Natural killer cell (primary cell): Measurements from ENCODE around the gene TENM4. TPM values are rescaled to one million over a fixed set of nuclear protein-coding genes. Genes with fewer than 3 reads are reported as not detected.

Experiments used
- ATAC-seq, 3 donors: fragments of 150-1000 bp in 2 of 3; fragments of 200-7000 bp in 1 of 3; cut with Tn5 transposase; 1 replicate in 1 of 3; 2 replicates in 2 of 3; pipeline ENCODE4 v1.10.0; 2021; ENCODE audit warnings: mild to moderate bottlenecking in 2 of 3, moderate library complexity in 2 of 3
- DNase-seq, 2 donors: peaks; one replicate each; pipeline versions ENCODE4 v3.0.0 to v3.0.0-alpha.2; 2013 to 2021; ENCODE audit warnings: mixed read lengths in 1 of 2
- H3K27ac ChIP-seq: one replicate; pipeline ENCODE4 v1.5.1; 2013; ENCODE audit warnings: mild to moderate bottlenecking, low read length
- H3K27me3 ChIP-seq: one replicate; pipeline ENCODE4 v1.6.1; 2013; ENCODE audit warnings: low read length; ENCODE audit not compliant: control insufficient read depth, insufficient read depth
- H3K36me3 ChIP-seq: one replicate; pipeline ENCODE4 v1.6.1; 2013; ENCODE audit warnings: low read length; ENCODE audit not compliant: control insufficient read depth, insufficient read depth
- H3K4me1 ChIP-seq: one replicate; pipeline ENCODE4 v1.6.1; 2013; ENCODE audit warnings: low read length; ENCODE audit not compliant: control insufficient read depth, insufficient read depth
- H3K4me3 ChIP-seq: one replicate; pipeline ENCODE4 v1.5.1; 2013; ENCODE audit warnings: low read length
- H3K9me3 ChIP-seq: one replicate; pipeline ENCODE4 v1.6.1; 2013; ENCODE audit warnings: low read length; ENCODE audit not compliant: control insufficient read depth, insufficient read depth
- H3K27ac Mint-ChIP-seq, 2 donors: one replicate each; pipeline ENCODE4 v1.8.0; 2022; ENCODE audit warnings: mild to moderate bottlenecking in 2 of 2, mixed read lengths in 2 of 2, moderate library complexity in 1 of 2
- H3K27me3 Mint-ChIP-seq, 2 donors: one replicate each; pipeline ENCODE4 v1.8.0; 2022; ENCODE audit warnings: low read depth in 2 of 2, mixed read lengths in 2 of 2
- H3K36me3 Mint-ChIP-seq: one replicate; pipeline ENCODE4 v1.8.0; 2022; ENCODE audit warnings: mixed read lengths
- H3K4me1 Mint-ChIP-seq, 2 donors: one replicate each; pipeline ENCODE4 v1.8.0; 2022; ENCODE audit warnings: mixed read lengths in 2 of 2
- H3K4me3 Mint-ChIP-seq: one replicate; pipeline ENCODE4 v1.8.0; 2022; ENCODE audit warnings: mild to moderate bottlenecking, moderate library complexity, mixed read lengths
- H3K9me3 Mint-ChIP-seq, 2 donors: one replicate each; pipeline ENCODE4 v1.8.0; 2022; ENCODE audit warnings: mixed read lengths in 2 of 2
- CTCF ChIP-seq: fragments of 200-600 bp; IDR thresholded peaks from one replicate; pipeline ENCODE4 v1.8.0; 2022; ENCODE audit warnings: antibody characterized with exemption
- WGBS: methylation state at CpG from one replicate; pipeline ENCODE4 v1.1.7; 2013; ENCODE audit warnings: missing lambda C conversion rate; ENCODE audit not compliant: insufficient coverage; 5-methylcytosine and 5-hydroxymethylcytosine counted together
- intact Hi-C: fragments of 100-400 bp; cut with micrococcal nuclease; formaldehyde crosslinking; loops from one replicate; pipeline ENCODE4 v1.14.2; 2022
- total RNA-seq, 4 donors: library from RNA; stranded (reverse); fragments of 120-200 nt in 1 of 4; gene quantifications; one replicate each; pipeline versions ENCODE4 v1.2.3 to v1.2.4, GENCODE V29; 2013 to 2022

TENM4 gene
- total RNA-seq, 3 donors from 2014 or later (not counting 1 experiment from before 2014, with no cell fraction given) = 0.63 to 0.75 TPM; not detected in 1

GRCh38 chr11:78958444-78958843 lies 482.4 kb downstream of the TENM4 start:
- TF ChIP-seq CTCF = no peak
- H3K4me3 ChIP-seq = no peak overlapping the region
- H3K27ac ChIP-seq = no peak overlapping the region
- 88% methylated on average over 3 of the region's 3 CpGs for WGBS
- ATAC-seq (no peak), DNase-seq (no peak)
- no peaks in the 10 kb centered on the region for H3K4me1 ChIP-seq
- Mint-ChIP-seq H3K36me3 (no peaks in the 10 kb centered on the region), H3K27ac (no peak overlapping the region), H3K4me1 (no peaks in the 10 kb centered on the region), H3K4me3 (no peak overlapping the region), H3K9me3 (no peaks in the 10 kb centered on the region), H3K27me3 (peaks cover 15 to 21% of the 10 kb centered on the region in 2 donors)
- intact Hi-C loops = no loop called here
- H3K27me3 ChIP-seq = peaks cover 4% of the 10 kb centered on the region
- H3K36me3 ChIP-seq = no peaks in the 10 kb centered on the region
- H3K9me3 ChIP-seq = no peaks in the 10 kb centered on the region

GRCh38 chr11:78957476-78958245 lies 483.2 kb downstream of the TENM4 start:
- no peaks in the 10 kb centered on the region for H3K4me1 ChIP-seq
- Mint-ChIP-seq H3K27me3 (peaks cover 15 to 20% of the 10 kb centered on the region in 2 donors), H3K36me3 (no peaks in the 10 kb centered on the region), H3K4me3 (no peak overlapping the region), H3K9me3 (no peaks in the 10 kb centered on the region), H3K27ac (no peak overlapping the region), H3K4me1 (no peaks in the 10 kb centered on the region)
- peaks cover 3% of the 10 kb centered on the region for H3K27me3 ChIP-seq
- no peak overlapping the region for H3K4me3 ChIP-seq
- no peaks in the 10 kb centered on the region for H3K9me3 ChIP-seq
- intact Hi-C loops = no loop called here
- no peaks in the 10 kb centered on the region for H3K36me3 ChIP-seq
- H3K27ac ChIP-seq = no peak overlapping the region
- ATAC-seq = no peak
- WGBS = 70% methylated on average over 4 of the region's 5 CpGs
- no peak for TF ChIP-seq CTCF
- DNase-seq = no peak

DNA sequence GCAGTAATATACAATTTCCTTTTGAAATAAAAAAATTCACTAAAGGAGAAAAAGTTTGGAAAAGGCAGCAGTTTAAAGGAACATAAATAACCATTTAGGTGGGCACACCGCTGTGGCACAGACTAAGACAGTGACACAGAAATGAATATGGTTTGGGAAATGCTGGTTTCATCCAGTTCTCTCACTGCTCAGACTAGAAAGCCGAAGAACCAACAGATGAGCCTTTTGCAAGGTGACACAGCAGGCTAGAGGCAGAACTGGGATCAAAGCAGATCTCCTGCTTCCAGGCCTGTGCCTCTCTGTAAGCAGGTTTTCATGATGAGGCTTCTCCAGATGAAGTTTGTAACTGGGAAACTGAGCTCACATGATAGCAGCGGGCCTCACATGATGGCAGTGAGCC lies 486.1 kb downstream of the TENM4 start:
- intact Hi-C loops = no loop called here
- Mint-ChIP-seq H3K4me1 (no peaks in the 10 kb centered on the region), H3K36me3 (no peaks in the 10 kb centered on the region), H3K9me3 (no peaks in the 10 kb centered on the region), H3K4me3 (no peak overlapping the region), H3K27me3 (peaks cover 6 to 18% of the 10 kb centered on the region in 2 donors), H3K27ac (no peak overlapping the region)
- DNase-seq (no peak), ATAC-seq (no peak)
- WGBS = 78% methylated on average over 3 of the region's 3 CpGs
- no peaks in the 10 kb centered on the region for H3K9me3 ChIP-seq
- H3K36me3 ChIP-seq = no peaks in the 10 kb centered on the region
- no peak overlapping the region for H3K4me3 ChIP-seq
- H3K4me1 ChIP-seq = no peaks in the 10 kb centered on the region
- no peaks in the 10 kb centered on the region for H3K27me3 ChIP-seq
- no peak overlapping the region for H3K27ac ChIP-seq
- no peak for TF ChIP-seq CTCF

DNA sequence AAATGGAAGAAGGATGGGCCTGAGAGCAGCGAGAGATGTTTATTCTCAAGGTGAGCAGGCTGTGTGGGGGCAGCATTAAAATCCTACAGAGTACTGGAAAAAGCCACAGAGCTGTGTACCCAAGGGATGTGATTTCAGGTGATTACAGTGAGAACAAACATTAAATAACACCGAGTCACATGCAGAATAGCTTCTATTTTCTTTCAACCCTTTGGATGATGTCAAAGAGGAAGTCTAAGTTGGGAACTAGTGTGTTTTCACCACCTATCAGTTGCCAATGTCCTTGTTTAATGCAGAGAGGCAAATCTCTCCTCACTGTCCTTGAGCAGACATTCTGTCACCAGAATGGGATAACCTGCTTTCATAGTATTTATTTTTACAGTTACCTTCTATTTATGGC lies 486.6 kb downstream of the TENM4 start:
- no peaks in the 10 kb centered on the region for H3K9me3 Mint-ChIP-seq
- Histone ChIP-seq H3K4me3 (no peak overlapping the region), H3K9me3 (no peaks in the 10 kb centered on the region), H3K27ac (no peak overlapping the region), H3K27me3 (no peaks in the 10 kb centered on the region), H3K4me1 (no peaks in the 10 kb centered on the region), H3K36me3 (no peaks in the 10 kb centered on the region)
- WGBS = 32% methylated on average over 2 of the region's 2 CpGs
- TF ChIP-seq CTCF = no peak
- no peaks in the 10 kb centered on the region for H3K36me3 Mint-ChIP-seq
- peaks cover 5 to 16% of the 10 kb centered on the region in 2 donors for H3K27me3 Mint-ChIP-seq
- ATAC-seq (no peak), DNase-seq (no peak)
- H3K4me1 Mint-ChIP-seq = no peaks in the 10 kb centered on the region
- H3K4me3 Mint-ChIP-seq = no peak overlapping the region
- no peak overlapping the region for H3K27ac Mint-ChIP-seq
- intact Hi-C loops = no loop called here
